ENCODE measurements around the gene SORCS2. TPM values are rescaled to one million over a fixed set of nuclear protein-coding genes. Genes with fewer than 3 reads are reported as not detected.

SORCS2 gene
- total and polyA plus RNA-seq, 2 of the 8 experiments (the other 6 are each of a cell fraction or from before 2014, with no cell fraction given) = 0.36 to 1.8 TPM

DNA sequence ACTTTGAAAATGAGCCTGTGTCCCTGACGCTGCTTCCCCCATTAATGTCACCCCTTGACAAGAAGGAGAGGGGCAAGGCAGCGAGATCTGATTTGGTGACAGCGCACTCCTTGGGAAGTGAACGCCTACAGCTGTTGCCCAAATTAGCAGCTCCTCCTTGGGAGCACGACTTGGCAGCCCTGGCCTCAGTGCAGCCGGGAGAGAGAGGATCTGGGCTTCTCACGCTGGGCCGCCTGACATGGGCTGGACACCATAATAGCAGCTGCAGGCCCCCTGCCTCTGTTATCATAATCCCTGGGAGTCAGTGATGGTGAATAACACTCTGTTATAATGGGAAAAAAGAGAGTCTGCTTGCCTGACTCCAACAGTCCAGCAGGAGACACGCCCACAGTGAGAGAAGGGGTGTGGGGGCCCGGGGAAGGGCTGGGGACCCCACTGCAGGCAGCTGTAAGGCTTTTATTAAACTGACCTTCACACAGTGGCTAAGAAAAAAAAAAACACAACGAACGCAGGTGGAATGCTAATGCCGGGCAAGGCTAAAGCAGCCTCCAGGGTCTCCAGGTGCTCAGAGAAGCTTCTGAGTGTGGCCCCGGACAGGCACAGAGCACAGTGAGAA is 169.1 kb downstream of the SORCS2 start:
- no peaks in the 10 kb centered on the region for H3K79me2 ChIP-seq (ENCODE audit: control insufficient read depth in 1 of 2, insufficient read depth in 2 of 2, low read length in 2 of 2)
- H2BK15ac ChIP-seq (ENCODE audit: low read length) = no peak overlapping the region
- H3K4ac ChIP-seq (replicated peaks; ENCODE audit: insufficient read length, low read depth, low read length) = no peak overlapping the region
- no peak overlapping the region for H3K14ac ChIP-seq (ENCODE audit: insufficient read length)
- POLR2A ChIA-PET (ENCODE audit: partially characterized antibody) = no interaction called here
- H3K4me1 ChIP-seq (replicated peaks in 1 of 4; ENCODE audit: control insufficient read depth in 3 of 4, insufficient read depth in 4 of 4, low read length in 3 of 4) = peaks cover 0 to 2% (median under 1%) of the 10 kb centered on the region in 4 experiments; a peak in 3 of 7 replicates
- no peak overlapping the region for H3K9ac ChIP-seq (replicated peaks in 1 of 4; ENCODE audit: extremely low read depth in 1 of 4, low read depth in 3 of 4, low read length in 3 of 4)
- no peaks in the 10 kb centered on the region for H3K79me1 ChIP-seq (ENCODE audit: low read depth, low read length)
- H4K20me1 ChIP-seq (replicated peaks in 1 of 2; ENCODE audit: control insufficient read depth in 1 of 2, insufficient read depth in 2 of 2, low read length in 2 of 2) = peaks cover 0 to 10% of the 10 kb centered on the region in 2 experiments
- no peak for FAIRE-seq
- no peak overlapping the region for H4K8ac ChIP-seq (ENCODE audit: extremely low read depth, insufficient read depth, low read length)
- no peak overlapping the region for H4K5ac ChIP-seq (ENCODE audit: insufficient read length, low read depth, low read length)
- no peak overlapping the region for H3K18ac ChIP-seq (ENCODE audit: extremely low read depth, low read length)
- WGBS, 2 experiments (ENCODE audit: extremely low coverage in 1 of 2, insufficient coverage in 1 of 2, insufficient read length in 1 of 2, insufficient replicate concordance in 2 of 2, low coverage in 1 of 2, low lambda C conversion rate in 2 of 2, missing lambda C conversion rate in 1 of 2) = 84% methylated on average over 12 of the region's 14 CpGs; no CpG with 5 or more reads in 1 of the 2 experiments
- H3K23ac ChIP-seq (ENCODE audit: insufficient read length) = no peak overlapping the region
- H3K27me3 ChIP-seq (replicated peaks in 1 of 4; ENCODE audit: control insufficient read depth in 3 of 4, extremely low read depth in 1 of 4, insufficient read depth in 3 of 4, low read length in 3 of 4) = no peaks in the 10 kb centered on the region
- no peak overlapping the region for H2BK12ac ChIP-seq (ENCODE audit: low read depth, low read length)
- H3K9me3 ChIP-seq (ENCODE audit: insufficient read depth in 2 of 2, low read depth in 1 of 2, low read length in 1 of 2) = no peaks in the 10 kb centered on the region
- no peak overlapping the region for H2BK20ac ChIP-seq (ENCODE audit: low read length)
- H3K23me2 ChIP-seq (ENCODE audit: low read depth, low read length) = peaks cover 8% of the 10 kb centered on the region; the same call in 1 of the 2 replicates
- no peaks in the 10 kb centered on the region for H3K36me3 ChIP-seq (ENCODE audit: control insufficient read depth in 2 of 4, insufficient read depth in 4 of 4, low read length in 3 of 4)
- TF ChIP-seq BCL11A (IDR thresholded peaks at IDR 0.05; ENCODE audit: low read depth in 2 of 2, low read length in 2 of 2) (no peak), RXRA (IDR thresholded peaks at IDR 0.05; ENCODE audit: insufficient read depth, low read depth, low read length) (no peak), CTBP2 (IDR thresholded peaks at IDR 0.05; ENCODE audit: borderline replicate concordance, insufficient read depth, insufficient read length, low read length) (no peak), CBX8 (IDR thresholded peaks at IDR 0.05; ENCODE audit: borderline replicate concordance, low read depth, low read length) (no peak), KDM5A (IDR thresholded peaks at IDR 0.05; ENCODE audit: low read length) (no peak), CEBPB (IDR thresholded peaks at IDR 0.05; ENCODE audit: low read depth, low read length) (no peak), EP300 (IDR thresholded peaks at IDR 0.05; ENCODE audit: borderline replicate concordance in 1 of 2, low read depth in 2 of 2, low read length in 2 of 2) (no peak)
- TF ChIP-seq, protein P1, sequence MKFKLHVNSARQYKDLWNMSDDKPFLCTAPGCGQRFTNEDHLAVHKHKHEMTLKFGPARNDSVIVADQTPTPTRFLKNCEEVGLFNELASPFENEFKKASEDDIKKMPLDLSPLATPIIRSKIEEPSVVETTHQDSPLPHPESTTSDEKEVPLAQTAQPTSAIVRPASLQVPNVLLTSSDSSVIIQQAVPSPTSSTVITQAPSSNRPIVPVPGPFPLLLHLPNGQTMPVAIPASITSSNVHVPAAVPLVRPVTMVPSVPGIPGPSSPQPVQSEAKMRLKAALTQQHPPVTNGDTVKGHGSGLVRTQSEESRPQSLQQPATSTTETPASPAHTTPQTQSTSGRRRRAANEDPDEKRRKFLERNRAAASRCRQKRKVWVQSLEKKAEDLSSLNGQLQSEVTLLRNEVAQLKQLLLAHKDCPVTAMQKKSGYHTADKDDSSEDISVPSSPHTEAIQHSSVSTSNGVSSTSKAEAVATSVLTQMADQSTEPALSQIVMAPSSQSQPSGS (IDR thresholded peaks at IDR 0.05; ENCODE audit: low read length) = no peak
- TF ChIP-seq, protein P2, sequence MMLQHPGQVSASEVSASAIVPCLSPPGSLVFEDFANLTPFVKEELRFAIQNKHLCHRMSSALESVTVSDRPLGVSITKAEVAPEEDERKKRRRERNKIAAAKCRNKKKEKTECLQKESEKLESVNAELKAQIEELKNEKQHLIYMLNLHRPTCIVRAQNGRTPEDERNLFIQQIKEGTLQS (IDR thresholded peaks at IDR 0.05; ENCODE audit: insufficient read depth, low read depth, low read length) = no peak
- no peak for DNase-seq (ENCODE audit: low read depth in 1 of 2, low spot score in 2 of 2)
- H2BK120ac ChIP-seq (replicated peaks; ENCODE audit: low read depth, low read length) = no peak overlapping the region
- no peak overlapping the region for H3K56ac ChIP-seq (replicated peaks; ENCODE audit: insufficient read length, low read depth, low read length)
- no peak overlapping the region for H2AFZ ChIP-seq (ENCODE audit: low read length)
- H3K27ac ChIP-seq (ENCODE audit: low read depth, low read length) = no peak overlapping the region
- H3K4me3 ChIP-seq (ENCODE audit: extremely low read depth in 1 of 4, insufficient read depth in 2 of 4, low read depth in 3 of 4, low read length in 4 of 4) = no peak overlapping the region
- no peak overlapping the region for H2BK5ac ChIP-seq (ENCODE audit: low read depth, low read length)
- H3K4me2 ChIP-seq (ENCODE audit: insufficient read depth in 1 of 2, low read depth in 2 of 2, low read length in 2 of 2) = no peak overlapping the region
- CTCF ChIA-PET (ENCODE audit: partially characterized antibody) = interaction anchor here (1.4 kb wide), 1 partner anchor 9 kb away, joined by 7 read pairs; no protein-coding TSS in a partner anchor
- no peak overlapping the region for H2AK5ac ChIP-seq (ENCODE audit: low read depth, low read length)
- H4K91ac ChIP-seq (replicated peaks; ENCODE audit: insufficient read length, low read length) = no peak overlapping the region
